Left colon (tissue), 2 donors: ENCODE results near the gene UBR3. TPM values are rescaled to one million over a fixed set of nuclear protein-coding genes. Genes with fewer than 3 reads are reported as not detected.
"Not testable (repeated sequence)": the region's sequence is repeated elsewhere in the genome, so short reads cannot be mapped to it uniquely, and the experiment has no call there.

ENCODE experiments used
- ATAC-seq: fragments of 200-7000 bp; cut with Tn5 transposase; one replicate; pipeline ENCODE4 v1.9.1; 2020; ENCODE audit warnings: mild to moderate bottlenecking, moderate library complexity
- DNase-seq, 2 donors: peaks; one replicate each; pipeline ENCODE4 v3.0.0-alpha.2; 2020
- intact Hi-C, 2 donors: fragments of 100-400 bp; cut with DNase I in 1 of 2; cut with micrococcal nuclease in 1 of 2; formaldehyde crosslinking; loops; one replicate each; pipeline versions ENCODE4 v1.11.2 to v1.14.0; 2022; cut with DNase I, micrococcal nuclease
- long read RNA-seq: library from polyadenylated mRNA; unstranded; transcript quantifications from one replicate; pipeline ENCODE4 v2.0.0, GENCODE V29; 2021
- total RNA-seq, 2 donors: library from RNA; stranded (reverse); fragmentation: NEBNext Ultra II Directional; extraction: Animal tissue kit (Norgen Biotek cat#: 25700); gene quantifications; one replicate each; pipeline ENCODE4 v1.2.1, GENCODE V29; 2021
- donor health status: DM: no; HTN: no; CAD: no.
- donor health status: DM: yes; HTN: yes; CAD: no.

UBR3 gene
- 10 to 100 TPM; 36.8 to 41.5 TPM for total RNA-seq
- long read RNA-seq, full-length matches to known transcripts, result 4 of 20 reads
- long read RNA-seq, partial matches to known transcripts, result 11 of 20 reads
- long read RNA-seq, other reads (novel, unspliced or antisense), result 5 of 20 reads

- DNase-seq (peak; percentile 92 to 95), ATAC-seq (peak; percentile 88)
- intact Hi-C loops, result loop anchor here in 1 of 2 donors (10.0 kb wide), 1 partner anchor 97 kb away; no protein-coding TSS in a partner anchor
Observed at GRCh38 chr2:169827272-169828140, at the start of gene UBR3. TSS of gene UBR3 (plus strand) at chr2:169827454. CDS start at chr2:169827508, 54 bp downstream.

- intact Hi-C loops, result no loop called here
- DNase-seq (no peak), ATAC-seq (no peak)
Observed at GRCh38 chr2:169778446-169778845, 48.8 kb upstream of the UBR3 start.

- ATAC-seq, result no peak
- DNase-seq, result no peak
- intact Hi-C loops, result no loop called here
Observed at GRCh38 chr2:169781249-169782013, 45.8 kb upstream of the UBR3 start.

GRCh38 chr2:169782513-169782912, 44.7 kb upstream of the UBR3 start:
- intact Hi-C loops, result no loop called here
- ATAC-seq, result no peak
- no peak for DNase-seq

- ATAC-seq (no peak), DNase-seq (no peak)
- intact Hi-C loops, result no loop called here
Observed at GRCh38 chr2:169790581-169790980, 36.7 kb upstream of the UBR3 start.

GRCh38 chr2:169795181-169795580, 32.1 kb upstream of the UBR3 start:
- intact Hi-C loops, result no loop called here
- DNase-seq, result no peak
- ATAC-seq, result no peak

- intact Hi-C loops, result no loop called here
- ATAC-seq (peak; percentile 17), DNase-seq (peak in 1 of 2 donors; percentile 36)
Observed at GRCh38 chr2:169796441-169796840, 30.8 kb upstream of the UBR3 start.

GRCh38 chr2:169797601-169798000, 29.7 kb upstream of the UBR3 start:
- intact Hi-C loops, result no loop called here
- ATAC-seq, result no peak
- DNase-seq, result no peak

GRCh38 chr2:169798397-169798717, 28.9 kb upstream of the UBR3 start:
- ATAC-seq (no peak), DNase-seq (no peak)
- intact Hi-C loops, result no loop called here

GRCh38 chr2:169798718-169799592, 28.3 kb upstream of the UBR3 start, which contains the start of gene SSB:
TSS of gene SSB (plus strand) at chr2:169798871. CDS start at chr2:169800961, 2,090 bp downstream.
- ATAC-seq, result peak; percentile 99
- peak; percentile 94 for DNase-seq
- intact Hi-C loops, result no loop called here

- intact Hi-C loops, result no loop called here
- ATAC-seq (no peak), DNase-seq (no peak)
Observed at GRCh38 chr2:169803480-169803879, 23.8 kb upstream of the UBR3 start.

- ATAC-seq (no peak), DNase-seq (no peak)
- intact Hi-C loops, result no loop called here
Observed at GRCh38 chr2:169806586-169806985, 20.7 kb upstream of the UBR3 start.

- no peak for DNase-seq
Observed at GRCh38 chr2:169808221-169808620, 19.0 kb upstream of the UBR3 start.

GRCh38 chr2:169815849-169816248, 11.4 kb upstream of the UBR3 start:
- intact Hi-C loops, result no loop called here
- ATAC-seq (no peak), DNase-seq (no peak)

More at GRCh38 chr2:169808221-169808620, 19.0 kb upstream of the UBR3 start:
- intact Hi-C loops, result no loop called here
- no peak for ATAC-seq

- DNase-seq, intact Hi-C loops, ATAC-seq: not testable (repeated sequence)
Observed at GRCh38 chr2:169816961-169817360, 10.3 kb upstream of the UBR3 start.

GRCh38 chr2:169817369-169817768, 9.9 kb upstream of the UBR3 start:
- intact Hi-C loops, ATAC-seq, DNase-seq: not testable (repeated sequence)

- intact Hi-C loops, result no loop called here
- no peak for DNase-seq
- ATAC-seq, result no peak
Observed at GRCh38 chr2:169818241-169818640, 9.0 kb upstream of the UBR3 start.

- intact Hi-C loops, result no loop called here
- no peak for DNase-seq
- no peak for ATAC-seq
Observed at GRCh38 chr2:169819106-169819505, 8.1 kb upstream of the UBR3 start.

GRCh38 chr2:169820101-169820500, 7.2 kb upstream of the UBR3 start:
- not testable (repeated sequence) for ATAC-seq, DNase-seq
- intact Hi-C loops, result loop anchor here in 1 of 2 donors (10.0 kb wide), 1 partner anchor 105 kb away; no protein-coding TSS in a partner anchor
